PC-3 (cell line): ENCODE measurements around the gene PLCL1. TPM values are rescaled to one million over a fixed set of nuclear protein-coding genes. Genes with fewer than 3 reads are reported as not detected.
A peak's percentile ranks its signal among the peaks of the same experiment; 100 is the strongest.

Experiments used
- ATAC-seq: fragments of 200-7000 bp; cut with Tn5 transposase; 2 replicates; pipeline ENCODE4 v1.9.1; 2020; ENCODE audit warnings: mild to moderate bottlenecking, moderate library complexity
- BruUV-seq: library from RNA; stranded (reverse); fragments of 400-500 nt; replicated peaks from 2 replicates; lab custom pipeline; 2021; lab: Mats Ljungman, UMichigan
- CTCF ChIA-PET: fragments of 300-600 bp; sonication (Branson Sonifier 250); formaldehyde crosslinking; loops from one replicate; lab custom pipeline; 2022; ENCODE audit warnings: antibody characterized with exemption; lab: Charles Lee
- POLR2A ChIA-PET: fragments of 300-600 bp; sonication (Branson Sonifier 250); formaldehyde crosslinking; loops from one replicate; lab custom pipeline; 2022; ENCODE audit warnings: antibody characterized with exemption; ENCODE audit not compliant: unreplicated experiment; lab: Charles Lee
- DNase-seq: peaks from one replicate; pipeline ENCODE4 v3.0.0-alpha.2; 2015
- H2AFZ ChIP-seq: fragments of 300-600 bp; sonication (generic); 2 replicates; pipeline ENCODE4 v1.6.0; 2016; ENCODE audit warnings: antibody characterized with exemption, low read length
- H3F3A ChIP-seq: fragments of 300-600 bp; sonication (generic); one replicate; pipeline ENCODE4 v1.6.0; 2017; ENCODE audit warnings: antibody characterized with exemption, low read length, control low read depth, mild to moderate bottlenecking; ENCODE audit not compliant: unreplicated experiment
- H3K27ac ChIP-seq: fragments of 300-600 bp; sonication (generic); 2 replicates; pipeline ENCODE4 v1.5.1; 2016; ENCODE audit warnings: mild to moderate bottlenecking, low read length
- H3K27me3 ChIP-seq: fragments of 300-600 bp; sonication (generic); 2 replicates; pipeline ENCODE4 v1.6.1; 2016; ENCODE audit warnings: low read length, mixed read lengths
- H3K36me3 ChIP-seq: fragments of 300-600 bp; sonication (generic); 2 replicates; pipeline ENCODE4 v1.6.1; 2016; ENCODE audit warnings: low read depth, mixed run types, low read length, mixed read lengths
- H3K4me1 ChIP-seq: fragments of 300-600 bp; sonication (generic); 2 replicates; pipeline ENCODE4 v1.5.1; 2016; ENCODE audit warnings: low read length; ENCODE audit not compliant: insufficient read depth
- H3K4me2 ChIP-seq: fragments of 300-600 bp; sonication (generic); 2 replicates; pipeline ENCODE4 v1.6.0; 2016; ENCODE audit warnings: low read length
- H3K4me3 ChIP-seq: fragments of 300-600 bp; sonication (generic); 2 replicates; pipeline ENCODE4 v1.5.1; 2016; ENCODE audit warnings: mild to moderate bottlenecking, low read length, mixed read lengths
- H3K79me2 ChIP-seq: fragments of 300-600 bp; sonication (generic); 2 replicates; pipeline ENCODE4 v1.6.1; 2017; ENCODE audit warnings: low read length, mixed read lengths
- H3K9ac ChIP-seq: fragments of 300-600 bp; sonication (generic); 2 replicates; pipeline ENCODE4 v1.6.0; 2016; ENCODE audit warnings: mild to moderate bottlenecking, low read length
- H3K9me2 ChIP-seq: fragments of 300-600 bp; sonication (generic); replicated peaks from 2 replicates; pipeline ENCODE4 v1.6.1; 2016; ENCODE audit warnings: mixed run types, low read length, mixed read lengths
- H3K9me3 ChIP-seq: fragments of 300-600 bp; sonication (generic); 2 replicates; pipeline ENCODE4 v1.6.1; 2016; ENCODE audit warnings: low read length, mixed read lengths
- H4K20me1 ChIP-seq: fragments of 300-600 bp; sonication (generic); 2 replicates; pipeline ENCODE4 v1.6.1; 2016; ENCODE audit warnings: low read length, mixed read lengths
- CTCF ChIP-seq: fragments of 300-600 bp; sonication (generic); conservative IDR thresholded peaks from 2 replicates; pipeline ENCODE4 v1.5.1; 2017; ENCODE audit warnings: antibody characterized with exemption, low read depth, mild to moderate bottlenecking, low read length
- EZH2 ChIP-seq: fragments of 300-600 bp; sonication (generic); IDR thresholded peaks from one replicate; pipeline ENCODE4 v1.6.1; 2017; ENCODE audit warnings: antibody characterized with exemption, mild to moderate bottlenecking, low read length; ENCODE audit not compliant: unreplicated experiment
- EZH2phosphoT487 ChIP-seq: fragments of 300-600 bp; sonication (generic); IDR thresholded peaks from 2 replicates; pipeline ENCODE4 v1.6.1; 2018; ENCODE audit warnings: mild to moderate bottlenecking, antibody characterized with exemption, low read length, borderline replicate concordance
- intact Hi-C: fragments of 100-400 bp; cut with micrococcal nuclease; formaldehyde crosslinking; loops from 2 replicates; pipeline ENCODE4 v1.9.0; 2023
- total RNA-seq: library from RNA; depleted of rRNA; stranded (reverse); fragments of >200 nt; gene quantifications from 2 replicates; pipeline ENCODE4 v1.2.3, GENCODE V29; 2014

The PLCL1 gene
- total RNA-seq, 1 experiment from 2014 or later: not detected

GRCh38 chr2:197813093-197813787, 8.8 kb downstream of the PLCL1 start:
- no TSS peak for BruUV-seq
- POLR2A ChIA-PET: no interaction called here
- intact Hi-C loops: no loop called here
- no peaks in the 10 kb centered on the region for H3K79me2 ChIP-seq
- H3K36me3 ChIP-seq: no peaks in the 10 kb centered on the region
- no peaks in the 10 kb centered on the region for H3K9me2 ChIP-seq
- TF ChIP-seq EZH2: no peak
- peak; percentile 70 for TF ChIP-seq CTCF
- DNase-seq (peak; percentile 67), ATAC-seq (peak; percentile 66)
- H3F3A ChIP-seq: no peaks in the 10 kb centered on the region
- H3K27ac ChIP-seq: no peak overlapping the region
- H3K27me3 ChIP-seq: peaks cover 33% of the 10 kb centered on the region
- CTCF ChIA-PET: interaction anchor here (0.9 kb wide), 1 partner anchor 9 kb away, joined by 3 read pairs; the partner anchor contains the start of gene PLCL1
- no peak overlapping the region for H2AFZ ChIP-seq
- H3K9ac ChIP-seq: no peak overlapping the region
- no peak overlapping the region for H3K4me3 ChIP-seq
- H4K20me1 ChIP-seq: no peaks in the 10 kb centered on the region
- H3K4me2 ChIP-seq: no peak overlapping the region
- no peaks in the 10 kb centered on the region for H3K9me3 ChIP-seq
- H3K4me1 ChIP-seq: no peaks in the 10 kb centered on the region

GRCh38 chr2:197814526-197814925, 10.1 kb downstream of the PLCL1 start:
- Histone ChIP-seq H3F3A (no peaks in the 10 kb centered on the region), H2AFZ (no peak overlapping the region), H3K36me3 (no peaks in the 10 kb centered on the region), H4K20me1 (no peaks in the 10 kb centered on the region), H3K9me2 (no peaks in the 10 kb centered on the region), H3K4me2 (no peak overlapping the region), H3K4me1 (no peaks in the 10 kb centered on the region), H3K9me3 (no peaks in the 10 kb centered on the region), H3K27ac (no peak overlapping the region), H3K4me3 (no peak overlapping the region), H3K27me3 (peaks cover 26% of the 10 kb centered on the region), H3K9ac (no peak overlapping the region), H3K79me2 (no peaks in the 10 kb centered on the region)
- CTCF ChIA-PET: no interaction called here
- TF ChIP-seq EZH2phosphoT487: no peak
- POLR2A ChIA-PET: no interaction called here
- ATAC-seq (no peak), DNase-seq (no peak)
- intact Hi-C loops: no loop called here
- BruUV-seq: no TSS peak

GRCh38 chr2:197821550-197822289, 17.3 kb downstream of the PLCL1 start:
- CTCF ChIA-PET: no interaction called here
- intact Hi-C loops: no loop called here
- no TSS peak for BruUV-seq

More at GRCh38 chr2:197821550-197822289, 17.3 kb downstream of the PLCL1 start:
- Histone ChIP-seq H4K20me1 (no peaks in the 10 kb centered on the region), H3F3A (no peaks in the 10 kb centered on the region), H3K4me2 (no peak overlapping the region), H3K4me3 (no peak overlapping the region), H3K9me3 (no peaks in the 10 kb centered on the region), H3K79me2 (no peaks in the 10 kb centered on the region), H3K9me2 (no peaks in the 10 kb centered on the region), H2AFZ (no peak overlapping the region), H3K27me3 (peaks cover 25% of the 10 kb centered on the region), H3K36me3 (no peaks in the 10 kb centered on the region), H3K9ac (no peak overlapping the region), H3K27ac (no peak overlapping the region), H3K4me1 (no peaks in the 10 kb centered on the region)
- TF ChIP-seq EZH2phosphoT487 (no peak), CTCF (no peak), EZH2 (no peak)
- DNase-seq (no peak), ATAC-seq (no peak)
- POLR2A ChIA-PET: no interaction called here
